H1 (cell line): ENCODE measurements around the gene PINK1. TPM values are rescaled to one million over a fixed set of nuclear protein-coding genes. Genes with fewer than 3 reads are reported as not detected.

Experiments used
- SAP30 ChIP-seq: fragments of 300-600 bp; sonication (generic); IDR thresholded peaks from 2 replicates; pipeline ENCODE4 v1.7.1; 2012; ENCODE audit warnings: low read length, moderate library complexity, mild to moderate bottlenecking, inconsistent platforms; ENCODE audit not compliant: insufficient read depth, insufficient replicate concordance
- polyA plus RNA-seq, 7 experiments: library from polyadenylated mRNA; depleted of rRNA in 3 of 7; stranded (reverse) in 5 of 7; unstranded in 2 of 7; fragments of >200 nt in 5 of 7; fragments of 200-250 nt in 2 of 7; gene quantifications; 1 replicate in 5 of 7; 2 replicates in 1 of 7; 4 replicates in 1 of 7; pipeline versions ENCODE4 v1.2.1 to v1.2.3, GENCODE V29; 2011 to 2013; ENCODE audit warnings: missing spikeins in 2 of 7, mixed read lengths in 2 of 7
- total RNA-seq: library from RNA; stranded (reverse); fragmentation: NEBNext Ultra II Directional; extraction: Animal tissue kit (Norgen Biotek cat#: 25700); gene quantifications from 2 replicates; pipeline ENCODE4 v1.2.1, GENCODE V29; 2021
- TF ChIP-seq, protein P1 (sequence below): IDR thresholded peaks from 2 replicates; pipeline ENCODE4 v1.6.1; 2012; ENCODE audit warnings: inconsistent platforms

PINK1 gene
- total and polyA plus RNA-seq, 2 of the 8 experiments (the other 6 are each of a cell fraction or from before 2014, with no cell fraction given), result 16.1 to 19.3 TPM

DNA sequence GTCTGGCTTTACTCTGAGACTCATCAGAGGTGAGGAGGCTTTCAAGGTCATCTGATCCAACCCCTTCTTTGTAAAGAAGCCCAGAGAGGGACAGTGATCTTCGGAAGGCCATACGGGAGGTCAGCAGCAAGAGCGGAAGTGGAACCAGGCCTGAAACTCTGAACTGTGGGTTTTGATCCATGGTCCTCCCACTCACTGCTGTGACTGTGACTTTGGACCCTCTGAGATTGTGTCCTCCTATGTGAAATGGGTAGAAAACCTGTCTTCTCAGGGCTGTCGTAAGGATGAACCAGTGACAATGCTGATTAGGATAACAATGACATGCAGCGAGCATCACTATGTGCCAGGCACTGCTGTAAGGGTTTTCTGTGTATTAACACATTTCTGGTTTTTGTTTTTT, 37.7 kb downstream of the PINK1 start (continued):
- TF ChIP-seq, protein P1, sequence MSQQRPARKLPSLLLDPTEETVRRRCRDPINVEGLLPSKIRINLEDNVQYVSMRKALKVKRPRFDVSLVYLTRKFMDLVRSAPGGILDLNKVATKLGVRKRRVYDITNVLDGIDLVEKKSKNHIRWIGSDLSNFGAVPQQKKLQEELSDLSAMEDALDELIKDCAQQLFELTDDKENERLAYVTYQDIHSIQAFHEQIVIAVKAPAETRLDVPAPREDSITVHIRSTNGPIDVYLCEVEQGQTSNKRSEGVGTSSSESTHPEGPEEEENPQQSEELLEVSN, result no peak
- no peak for TF ChIP-seq SAP30
